Measurements from ENCODE around the gene HYAL3. TPM values are rescaled to one million over a fixed set of nuclear protein-coding genes. Genes with fewer than 3 reads are reported as not detected.

Gene HYAL3
- total and polyA plus RNA-seq, 2 of the 13 experiments (the other 11 are each of a cell fraction or from before 2014, with no cell fraction given): 5.5 to 10.4 TPM

DNA sequence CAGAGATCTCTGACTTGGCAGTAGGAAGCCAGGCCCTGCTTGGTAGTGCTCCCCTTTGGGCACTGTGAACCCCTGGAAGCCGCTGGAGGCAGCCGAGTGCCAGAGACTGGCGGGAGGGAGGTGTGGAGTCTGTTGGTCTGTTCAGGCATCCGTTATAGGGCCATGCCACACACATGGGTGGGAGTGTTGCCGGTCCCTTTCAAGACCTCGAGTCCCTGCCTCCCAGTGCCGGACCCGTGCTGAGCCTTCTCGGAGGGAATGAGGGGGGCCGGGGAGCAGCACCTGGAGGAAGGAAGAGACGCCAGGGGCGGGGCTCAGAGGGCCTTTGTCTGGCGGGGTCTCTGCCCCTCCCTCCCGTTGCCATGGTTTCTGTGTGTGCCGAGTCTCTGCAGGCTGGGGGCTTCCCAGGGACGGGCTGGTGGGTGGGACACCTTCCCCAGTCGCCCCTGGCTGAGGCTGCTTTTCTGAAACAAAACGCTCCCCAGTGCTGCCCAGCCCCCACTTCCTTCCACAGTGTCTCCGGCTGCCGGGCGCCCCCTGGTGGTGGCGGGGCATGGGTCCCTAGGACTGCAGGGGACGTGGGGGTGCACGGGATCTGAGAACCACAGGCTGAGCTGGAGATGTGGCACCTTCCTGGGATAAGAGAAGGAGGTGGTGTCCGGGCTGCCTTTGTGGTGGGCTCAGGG lies 53.2 kb downstream of the HYAL3 start (continued):
- TF ChIP-seq JDP2 (CRISPR knock-in tag; IDR thresholded peaks at IDR 0.05; ENCODE audit: borderline replicate concordance) (no peak), ZNF274 (CRISPR knock-in tag; IDR thresholded peaks at IDR 0.05) (no peak), ISX (CRISPR knock-in tag; conservative IDR thresholded peaks at IDR 0.05) (no peak), ZNF546 (CRISPR knock-in tag; conservative IDR thresholded peaks at IDR 0.05) (no peak), HIVEP1 (CRISPR knock-in tag; IDR thresholded peaks at IDR 0.05) (peak; percentile 72), ZMAT3 (CRISPR knock-in tag; conservative IDR thresholded peaks at IDR 0.05) (0 out of 2 replicates have a peak, but pooled peaks have one; percentile 38), SIN3B (IDR thresholded peaks at IDR 0.05; ENCODE audit: low read length) (no peak), XRCC5 (optimal IDR thresholded peaks at IDR 0.05; ENCODE audit: low read length) (peak; percentile 98), ZNF160 (CRISPR knock-in tag; IDR thresholded peaks at IDR 0.05) (no peak; the same call in 1 of the 2 replicates), MTF2 (CRISPR knock-in tag; IDR thresholded peaks at IDR 0.05; ENCODE audit: borderline replicate concordance) (no peak; the same call in 1 of the 2 replicates), CEBPB (IDR thresholded peaks at IDR 0.05; ENCODE audit: borderline replicate concordance, low read depth, low read length) (no peak), ESRRA (CRISPR knock-in tag; IDR thresholded peaks at IDR 0.05; ENCODE audit: low read depth) (no peak; the same call in 1 of the 2 replicates), ELF4 (CRISPR knock-in tag; IDR thresholded peaks at IDR 0.05; ENCODE audit: borderline replicate concordance) (no peak), GLI4 (CRISPR knock-in tag; IDR thresholded peaks at IDR 0.05; ENCODE audit: borderline replicate concordance) (no peak), CC2D1A (CRISPR knock-in tag; IDR thresholded peaks at IDR 0.05) (no peak), SIN3A (IDR thresholded peaks at IDR 0.05; ENCODE audit: borderline replicate concordance, low read depth, low read length) (no peak), PRMT3 (CRISPR knock-in tag; IDR thresholded peaks at IDR 0.05; ENCODE audit: borderline replicate concordance, low read depth) (no peak), ZNF567 (CRISPR knock-in tag; IDR thresholded peaks at IDR 0.05; ENCODE audit: borderline replicate concordance) (no peak)
- TF ChIP-seq, protein P1, sequence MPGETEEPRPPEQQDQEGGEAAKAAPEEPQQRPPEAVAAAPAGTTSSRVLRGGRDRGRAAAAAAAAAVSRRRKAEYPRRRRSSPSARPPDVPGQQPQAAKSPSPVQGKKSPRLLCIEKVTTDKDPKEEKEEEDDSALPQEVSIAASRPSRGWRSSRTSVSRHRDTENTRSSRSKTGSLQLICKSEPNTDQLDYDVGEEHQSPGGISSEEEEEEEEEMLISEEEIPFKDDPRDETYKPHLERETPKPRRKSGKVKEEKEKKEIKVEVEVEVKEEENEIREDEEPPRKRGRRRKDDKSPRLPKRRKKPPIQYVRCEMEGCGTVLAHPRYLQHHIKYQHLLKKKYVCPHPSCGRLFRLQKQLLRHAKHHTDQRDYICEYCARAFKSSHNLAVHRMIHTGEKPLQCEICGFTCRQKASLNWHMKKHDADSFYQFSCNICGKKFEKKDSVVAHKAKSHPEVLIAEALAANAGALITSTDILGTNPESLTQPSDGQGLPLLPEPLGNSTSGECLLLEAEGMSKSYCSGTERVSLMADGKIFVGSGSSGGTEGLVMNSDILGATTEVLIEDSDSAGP (CRISPR knock-in tag; IDR thresholded peaks at IDR 0.05; ENCODE audit: borderline replicate concordance): peak; percentile 80; the same call in 1 of the 2 replicates
- TF ChIP-seq, protein P2, sequence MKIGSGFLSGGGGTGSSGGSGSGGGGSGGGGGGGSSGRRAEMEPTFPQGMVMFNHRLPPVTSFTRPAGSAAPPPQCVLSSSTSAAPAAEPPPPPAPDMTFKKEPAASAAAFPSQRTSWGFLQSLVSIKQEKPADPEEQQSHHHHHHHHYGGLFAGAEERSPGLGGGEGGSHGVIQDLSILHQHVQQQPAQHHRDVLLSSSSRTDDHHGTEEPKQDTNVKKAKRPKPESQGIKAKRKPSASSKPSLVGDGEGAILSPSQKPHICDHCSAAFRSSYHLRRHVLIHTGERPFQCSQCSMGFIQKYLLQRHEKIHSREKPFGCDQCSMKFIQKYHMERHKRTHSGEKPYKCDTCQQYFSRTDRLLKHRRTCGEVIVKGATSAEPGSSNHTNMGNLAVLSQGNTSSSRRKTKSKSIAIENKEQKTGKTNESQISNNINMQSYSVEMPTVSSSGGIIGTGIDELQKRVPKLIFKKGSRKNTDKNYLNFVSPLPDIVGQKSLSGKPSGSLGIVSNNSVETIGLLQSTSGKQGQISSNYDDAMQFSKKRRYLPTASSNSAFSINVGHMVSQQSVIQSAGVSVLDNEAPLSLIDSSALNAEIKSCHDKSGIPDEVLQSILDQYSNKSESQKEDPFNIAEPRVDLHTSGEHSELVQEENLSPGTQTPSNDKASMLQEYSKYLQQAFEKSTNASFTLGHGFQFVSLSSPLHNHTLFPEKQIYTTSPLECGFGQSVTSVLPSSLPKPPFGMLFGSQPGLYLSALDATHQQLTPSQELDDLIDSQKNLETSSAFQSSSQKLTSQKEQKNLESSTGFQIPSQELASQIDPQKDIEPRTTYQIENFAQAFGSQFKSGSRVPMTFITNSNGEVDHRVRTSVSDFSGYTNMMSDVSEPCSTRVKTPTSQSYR (CRISPR knock-in tag; IDR thresholded peaks at IDR 0.05; ENCODE audit: borderline replicate concordance): peak; percentile 96
- TF ChIP-seq, protein P3, sequence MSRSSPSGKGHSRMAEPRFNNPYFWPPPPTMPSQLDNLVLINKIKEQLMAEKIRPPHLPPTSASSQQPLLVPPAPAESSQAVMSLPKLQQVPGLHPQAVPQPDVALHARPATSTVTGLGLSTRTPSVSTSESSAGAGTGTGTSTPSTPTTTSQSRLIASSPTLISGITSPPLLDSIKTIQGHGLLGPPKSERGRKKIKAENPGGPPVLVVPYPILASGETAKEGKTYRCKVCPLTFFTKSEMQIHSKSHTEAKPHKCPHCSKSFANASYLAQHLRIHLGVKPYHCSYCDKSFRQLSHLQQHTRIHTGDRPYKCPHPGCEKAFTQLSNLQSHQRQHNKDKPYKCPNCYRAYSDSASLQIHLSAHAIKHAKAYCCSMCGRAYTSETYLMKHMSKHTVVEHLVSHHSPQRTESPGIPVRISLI (CRISPR knock-in tag; IDR thresholded peaks at IDR 0.05; ENCODE audit: borderline replicate concordance): no peak
- TF ChIP-seq, protein P4, sequence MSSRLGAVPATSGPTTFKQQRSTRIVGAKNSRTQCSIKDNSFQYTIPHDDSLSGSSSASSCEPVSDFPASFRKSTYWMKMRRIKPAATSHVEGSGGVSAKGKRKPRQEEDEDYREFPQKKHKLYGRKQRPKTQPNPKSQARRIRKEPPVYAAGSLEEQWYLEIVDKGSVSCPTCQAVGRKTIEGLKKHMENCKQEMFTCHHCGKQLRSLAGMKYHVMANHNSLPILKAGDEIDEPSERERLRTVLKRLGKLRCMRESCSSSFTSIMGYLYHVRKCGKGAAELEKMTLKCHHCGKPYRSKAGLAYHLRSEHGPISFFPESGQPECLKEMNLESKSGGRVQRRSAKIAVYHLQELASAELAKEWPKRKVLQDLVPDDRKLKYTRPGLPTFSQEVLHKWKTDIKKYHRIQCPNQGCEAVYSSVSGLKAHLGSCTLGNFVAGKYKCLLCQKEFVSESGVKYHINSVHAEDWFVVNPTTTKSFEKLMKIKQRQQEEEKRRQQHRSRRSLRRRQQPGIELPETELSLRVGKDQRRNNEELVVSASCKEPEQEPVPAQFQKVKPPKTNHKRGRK (CRISPR knock-in tag; IDR thresholded peaks at IDR 0.05): no peak
